SH-SY5Y (cell line): ENCODE data around the gene DUSP11.

Experiments
- GATA2 ChIP-seq: IDR thresholded peaks from 2 replicates; pipeline ENCODE4 v1.6.1; 2011; ENCODE audit warnings: mild to moderate bottlenecking, low read depth, low read length
- GATA3 ChIP-seq: IDR thresholded peaks from 2 replicates; pipeline ENCODE4 v1.6.1; 2011; ENCODE audit warnings: low read depth, mild to moderate bottlenecking, low read length, moderate library complexity

DNA sequence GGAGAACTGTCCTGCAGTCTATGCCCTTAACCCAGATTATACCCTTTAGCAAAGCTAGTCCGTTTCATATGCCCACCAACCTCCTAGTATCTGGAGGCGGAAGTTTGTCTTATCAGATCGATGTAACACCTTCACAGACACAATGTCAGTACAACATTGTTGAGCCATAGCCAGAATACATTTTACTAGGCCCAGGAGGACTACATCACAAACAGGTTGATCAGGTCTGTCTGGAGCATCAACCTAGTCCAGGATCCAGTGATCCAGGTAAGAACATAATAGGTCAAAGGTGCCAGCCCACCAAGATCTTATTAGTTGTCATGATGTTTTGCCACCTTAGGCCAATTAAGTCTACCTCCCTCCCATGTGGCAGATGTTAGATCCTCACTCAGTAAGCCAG is 40.8 kb downstream of the DUSP11 start:
- TF ChIP-seq GATA2 (no peak), GATA3 (no peak)
